Uterus (tissue), 4 donors: ENCODE results near the gene SCAF4. TPM values are rescaled to one million over a fixed set of nuclear protein-coding genes. Genes with fewer than 3 reads are reported as not detected.

Source experiments
- DNase-seq, 2 donors: peaks; one replicate each; pipeline ENCODE4 v3.0.0-alpha.2; 2019 to 2020
- H3K27ac ChIP-seq, 2 donors: fragments of 200-600 bp; sonication (generic); 1 replicate in 1 of 2; 2 replicates in 1 of 2; pipeline ENCODE4 v1.5.1; 2016 to 2018
- H3K27me3 ChIP-seq, 2 donors: fragments of 200-600 bp; sonication (generic); one replicate each; pipeline ENCODE4 v1.5.1; 2018 to 2019; ENCODE audit warnings: control low read depth in 1 of 2
- H3K36me3 ChIP-seq, 2 donors: fragments of 200-600 bp; sonication (generic); one replicate each; pipeline ENCODE4 v1.5.1; 2019; ENCODE audit warnings: control low read depth in 1 of 2
- H3K4me1 ChIP-seq, 2 donors: fragments of 200-600 bp; sonication (generic); one replicate each; pipeline ENCODE4 v1.5.1; 2018 to 2019; ENCODE audit warnings: control low read depth in 1 of 2
- H3K4me3 ChIP-seq, 2 donors: fragments of 200-600 bp; sonication (generic); 1 replicate in 1 of 2; 2 replicates in 1 of 2; pipeline ENCODE4 v1.5.1; 2018 to 2019; ENCODE audit warnings: mild to moderate bottlenecking in 1 of 2
- H3K9me3 ChIP-seq, 2 donors: fragments of 200-600 bp; sonication (generic); one replicate each; pipeline ENCODE4 v1.5.1; 2019; ENCODE audit warnings: control low read depth in 1 of 2
- POLR2A ChIP-seq, 2 donors: fragments of 450-650 bp; IDR thresholded peaks; one replicate each; pipeline ENCODE4 v1.6.1; 2016; ENCODE audit warnings: antibody characterized with exemption in 2 of 2, mild to moderate bottlenecking in 1 of 2, moderate library complexity in 1 of 2
- intact Hi-C: fragments of 100-400 bp; cut with DNase I; formaldehyde crosslinking; loops from one replicate; pipeline ENCODE4 v1.15.1; 2023; ENCODE audit warnings: low total_unique reads
- total RNA-seq, 4 donors: library from RNA; depleted of rRNA in 3 of 4; stranded (reverse); fragments of >200 nt in 3 of 4; gene quantifications; one replicate each; pipeline versions ENCODE4 v1.1.0 to v1.2.4, GENCODE V29; 2014 to 2023
- TF ChIP-seq, protein P1 (sequence below), 4 experiments: fragments of 200-600 bp in 2 of 4; fragments of 450-650 bp in 2 of 4; sonication (generic) in 2 of 4; IDR thresholded peaks; one replicate each; pipeline ENCODE4 v1.5.1; 2016 to 2019; ENCODE audit warnings: antibody characterized with exemption in 4 of 4, mild to moderate bottlenecking in 2 of 4, moderate library complexity in 1 of 4
- donor health status: DM: yes; HTN: yes; CAD: no.

SCAF4 gene
- total RNA-seq, 4 donors from 2014 or later, result 4.9 to 50.5 (median 13.4) TPM

DNA sequence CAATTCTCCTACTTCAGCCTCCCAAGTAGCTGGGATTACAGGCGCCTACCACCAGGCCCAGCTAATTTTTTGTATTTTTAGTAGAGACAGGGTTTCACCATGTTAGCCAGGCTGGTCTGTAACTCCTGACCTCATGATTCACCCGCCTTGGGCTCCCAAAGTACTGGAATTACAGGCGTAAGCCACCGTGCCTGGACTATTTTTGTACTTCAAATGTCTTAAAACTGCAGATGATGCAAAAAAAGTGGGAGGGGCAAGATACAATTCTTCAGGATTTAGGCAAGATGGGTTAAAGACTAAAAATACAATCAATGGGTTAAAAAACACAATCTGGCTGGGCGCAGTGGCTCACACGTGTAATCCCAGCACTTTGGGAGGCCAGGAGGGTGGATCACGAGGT is 4.7 kb downstream of the SCAF4 start:
- no peaks in the 10 kb centered on the region for H3K9me3 ChIP-seq

GRCh38 chr21:31726407-31726806 is 5.5 kb downstream of the SCAF4 start:
- no peak for DNase-seq
- Histone ChIP-seq H3K4me3 (no peak overlapping the region), H3K36me3 (no peaks in the 10 kb centered on the region), H3K4me1 (peaks cover 0 to 22% of the 10 kb centered on the region in 2 donors), H3K27ac (no peak overlapping the region), H3K9me3 (no peaks in the 10 kb centered on the region), H3K27me3 (no peaks in the 10 kb centered on the region)
- TF ChIP-seq POLR2A (IDR thresholded peaks at IDR 0.05), result no peak
- TF ChIP-seq, protein P1, sequence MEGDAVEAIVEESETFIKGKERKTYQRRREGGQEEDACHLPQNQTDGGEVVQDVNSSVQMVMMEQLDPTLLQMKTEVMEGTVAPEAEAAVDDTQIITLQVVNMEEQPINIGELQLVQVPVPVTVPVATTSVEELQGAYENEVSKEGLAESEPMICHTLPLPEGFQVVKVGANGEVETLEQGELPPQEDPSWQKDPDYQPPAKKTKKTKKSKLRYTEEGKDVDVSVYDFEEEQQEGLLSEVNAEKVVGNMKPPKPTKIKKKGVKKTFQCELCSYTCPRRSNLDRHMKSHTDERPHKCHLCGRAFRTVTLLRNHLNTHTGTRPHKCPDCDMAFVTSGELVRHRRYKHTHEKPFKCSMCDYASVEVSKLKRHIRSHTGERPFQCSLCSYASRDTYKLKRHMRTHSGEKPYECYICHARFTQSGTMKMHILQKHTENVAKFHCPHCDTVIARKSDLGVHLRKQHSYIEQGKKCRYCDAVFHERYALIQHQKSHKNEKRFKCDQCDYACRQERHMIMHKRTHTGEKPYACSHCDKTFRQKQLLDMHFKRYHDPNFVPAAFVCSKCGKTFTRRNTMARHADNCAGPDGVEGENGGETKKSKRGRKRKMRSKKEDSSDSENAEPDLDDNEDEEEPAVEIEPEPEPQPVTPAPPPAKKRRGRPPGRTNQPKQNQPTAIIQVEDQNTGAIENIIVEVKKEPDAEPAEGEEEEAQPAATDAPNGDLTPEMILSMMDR (IDR thresholded peaks at IDR 0.05), result no peak
- intact Hi-C loops, result no loop called here

More for the DNA sequence above, 4.7 kb downstream of the SCAF4 start:
- intact Hi-C loops, result no loop called here
- Histone ChIP-seq H3K4me3 (no peak overlapping the region), H3K27me3 (no peaks in the 10 kb centered on the region), H3K4me1 (peaks cover 0 to 22% of the 10 kb centered on the region in 2 donors), H3K36me3 (no peaks in the 10 kb centered on the region), H3K27ac (no peak overlapping the region)
- TF ChIP-seq, protein P1 (IDR thresholded peaks at IDR 0.05), result no peak
- TF ChIP-seq POLR2A (IDR thresholded peaks at IDR 0.05), result no peak
- no peak for DNase-seq

GRCh38 chr21:31725202-31725839 is 6.6 kb downstream of the SCAF4 start:
- no peak for DNase-seq
- TF ChIP-seq POLR2A (IDR thresholded peaks at IDR 0.05), result no peak
- TF ChIP-seq, protein P1 (IDR thresholded peaks at IDR 0.05), result no peak
- H3K27me3 ChIP-seq, result no peaks in the 10 kb centered on the region
- no peak overlapping the region for H3K4me3 ChIP-seq
- intact Hi-C loops, result no loop called here
- no peaks in the 10 kb centered on the region for H3K9me3 ChIP-seq
- no peak overlapping the region for H3K27ac ChIP-seq
- no peaks in the 10 kb centered on the region for H3K36me3 ChIP-seq
- peaks cover 0 to 20% of the 10 kb centered on the region in 2 donors for H3K4me1 ChIP-seq

DNA sequence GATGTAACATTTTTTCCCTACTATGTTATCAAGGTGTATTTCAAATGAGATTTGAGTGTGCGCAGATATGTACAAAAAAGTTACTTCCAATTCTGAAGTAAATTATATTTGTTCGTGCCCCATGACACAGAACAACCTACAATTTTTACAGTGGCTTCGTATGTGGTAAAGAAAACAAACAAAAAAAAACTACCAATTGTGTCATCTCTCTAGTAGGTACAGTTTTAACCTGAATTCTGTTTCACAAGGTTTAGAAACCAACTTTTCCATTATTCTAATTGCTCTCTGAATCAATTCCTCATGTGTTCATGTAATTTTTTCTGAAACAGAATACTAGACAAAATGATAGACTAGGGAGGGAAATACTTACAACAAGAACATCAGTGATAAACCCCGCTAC is 7.4 kb downstream of the SCAF4 start:
- DNase-seq, result no peak
- Histone ChIP-seq H3K27me3 (no peaks in the 10 kb centered on the region), H3K27ac (no peak overlapping the region), H3K4me1 (peaks cover 0 to 12% of the 10 kb centered on the region in 2 donors), H3K36me3 (no peaks in the 10 kb centered on the region), H3K4me3 (no peak overlapping the region), H3K9me3 (no peaks in the 10 kb centered on the region)
- no peak for TF ChIP-seq POLR2A (IDR thresholded peaks at IDR 0.05)
- TF ChIP-seq, protein P1 (IDR thresholded peaks at IDR 0.05), result no peak
- intact Hi-C loops, result no loop called here

DNA sequence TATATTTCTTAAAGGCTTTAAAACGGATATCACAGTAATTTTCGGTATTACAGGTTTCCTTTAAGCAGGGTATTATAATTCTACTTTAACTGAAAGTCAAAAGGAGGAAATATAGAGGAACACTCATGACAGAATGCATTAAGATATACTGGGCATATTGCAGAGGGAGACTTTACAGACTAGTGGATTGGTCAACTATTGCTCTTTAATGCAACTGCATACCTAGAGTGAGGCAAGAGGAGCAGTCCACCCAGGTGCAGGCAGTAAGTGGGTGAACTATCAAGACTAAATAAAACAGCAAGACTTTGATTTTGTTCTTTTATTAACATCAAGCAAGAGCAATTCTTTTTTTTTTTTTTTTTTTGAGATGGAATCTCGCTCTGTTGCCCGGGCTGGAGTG is 10.5 kb downstream of the SCAF4 start:
- no peaks in the 10 kb centered on the region for H3K9me3 ChIP-seq
- TF ChIP-seq, protein P1 (IDR thresholded peaks at IDR 0.05), result no peak
- no peak for TF ChIP-seq POLR2A (IDR thresholded peaks at IDR 0.05)
- H3K4me3 ChIP-seq, result no peak overlapping the region
- no peak overlapping the region for H3K27ac ChIP-seq
- no peaks in the 10 kb centered on the region for H3K4me1 ChIP-seq
- intact Hi-C loops, result no loop called here
- no peaks in the 10 kb centered on the region for H3K36me3 ChIP-seq
- no peak for DNase-seq
- H3K27me3 ChIP-seq, result no peaks in the 10 kb centered on the region
